ENCODE data around the gene MMS19.
"Not testable (repeated sequence)": the region's sequence is repeated elsewhere in the genome, so short reads cannot be mapped to it uniquely, and the experiment has no call there.

Gene MMS19

DNA sequence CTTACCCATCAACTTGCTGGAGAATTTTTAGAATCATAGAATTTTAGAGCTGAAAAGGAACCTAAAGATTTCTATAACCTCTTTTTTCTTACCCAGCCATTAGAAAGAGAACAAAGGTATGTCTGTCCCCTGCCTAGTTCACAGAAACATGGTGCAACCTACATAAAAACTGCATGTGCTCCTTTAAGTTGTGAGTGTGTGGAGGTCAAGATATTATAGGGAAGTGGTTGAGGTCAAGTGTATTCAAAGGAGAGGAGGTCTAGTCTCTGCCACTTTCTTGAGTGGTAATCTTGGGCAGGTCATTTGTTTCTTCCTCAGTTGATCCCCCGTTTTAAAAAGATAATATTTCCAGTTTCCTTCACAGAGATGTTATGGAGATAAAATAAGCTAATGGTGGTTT is 6.9 kb upstream of the MMS19 start:
- no peak for DNase-seq (ENCODE audit: low read depth, low spot score)
- H3K27ac ChIP-seq, result no peak overlapping the region

DNA sequence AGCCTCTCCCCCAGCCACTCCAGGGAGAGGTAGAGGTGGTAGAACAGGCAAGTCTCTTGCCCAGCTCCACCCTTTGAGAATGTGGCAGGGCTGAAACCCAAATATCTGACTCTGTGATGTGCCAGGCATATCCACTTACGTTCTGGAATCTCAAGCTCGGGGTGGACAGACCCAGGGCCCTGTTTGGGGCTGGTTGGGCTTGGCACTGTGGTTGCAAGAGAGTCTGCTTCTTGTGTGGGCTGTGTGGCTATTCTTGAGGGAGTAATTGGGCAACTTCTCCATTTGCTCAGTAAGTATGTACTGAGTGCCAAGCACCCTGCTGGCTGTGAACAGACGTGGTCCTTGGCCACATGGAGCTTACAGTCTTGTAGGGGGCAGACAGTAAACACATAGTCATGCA is 5.2 kb upstream of the MMS19 start:
- no peak overlapping the region for H3K27ac ChIP-seq
- no peak for DNase-seq (ENCODE audit: low read depth, low spot score)

DNA sequence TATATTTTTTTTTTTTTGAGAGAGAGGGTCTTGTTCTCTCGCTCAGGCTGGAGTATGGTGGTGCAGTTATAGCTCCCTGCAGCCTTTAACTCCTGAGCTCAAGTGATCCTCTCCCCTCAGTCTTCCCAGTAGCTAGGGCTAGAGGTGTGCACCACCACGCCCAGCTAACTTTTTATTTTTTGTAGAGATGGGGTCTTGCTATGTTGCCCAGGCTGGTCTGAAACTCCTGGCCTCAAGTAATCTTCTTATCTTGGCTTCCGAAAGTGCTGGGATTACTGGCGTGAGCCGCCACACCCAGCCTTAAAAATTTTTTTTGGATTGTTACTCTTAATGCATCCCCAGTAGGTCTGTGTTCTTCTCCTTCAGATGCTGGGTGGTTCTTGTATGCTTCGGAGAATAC is 4.7 kb upstream of the MMS19 start:
- no peak for DNase-seq (ENCODE audit: low read depth, low spot score)
- no peak overlapping the region for H3K27ac ChIP-seq

DNA sequence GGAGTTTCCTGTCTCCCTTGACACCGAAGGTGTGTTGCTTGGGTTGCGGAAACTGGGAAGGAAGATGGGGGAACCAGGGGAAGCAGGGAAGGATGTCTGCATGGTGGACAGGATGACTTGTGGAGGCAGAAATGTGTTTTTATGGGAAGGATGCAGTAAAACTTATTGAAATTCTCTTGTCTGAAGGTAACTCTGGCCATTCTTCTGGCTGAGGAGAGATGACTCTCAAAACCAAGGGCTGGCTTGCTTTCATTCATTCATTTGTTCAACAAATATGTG is 2.0 kb upstream of the MMS19 start:
- no peak overlapping the region for H3K27ac ChIP-seq
- DNase-seq (ENCODE audit: low read depth, low spot score), result no peak

DNA sequence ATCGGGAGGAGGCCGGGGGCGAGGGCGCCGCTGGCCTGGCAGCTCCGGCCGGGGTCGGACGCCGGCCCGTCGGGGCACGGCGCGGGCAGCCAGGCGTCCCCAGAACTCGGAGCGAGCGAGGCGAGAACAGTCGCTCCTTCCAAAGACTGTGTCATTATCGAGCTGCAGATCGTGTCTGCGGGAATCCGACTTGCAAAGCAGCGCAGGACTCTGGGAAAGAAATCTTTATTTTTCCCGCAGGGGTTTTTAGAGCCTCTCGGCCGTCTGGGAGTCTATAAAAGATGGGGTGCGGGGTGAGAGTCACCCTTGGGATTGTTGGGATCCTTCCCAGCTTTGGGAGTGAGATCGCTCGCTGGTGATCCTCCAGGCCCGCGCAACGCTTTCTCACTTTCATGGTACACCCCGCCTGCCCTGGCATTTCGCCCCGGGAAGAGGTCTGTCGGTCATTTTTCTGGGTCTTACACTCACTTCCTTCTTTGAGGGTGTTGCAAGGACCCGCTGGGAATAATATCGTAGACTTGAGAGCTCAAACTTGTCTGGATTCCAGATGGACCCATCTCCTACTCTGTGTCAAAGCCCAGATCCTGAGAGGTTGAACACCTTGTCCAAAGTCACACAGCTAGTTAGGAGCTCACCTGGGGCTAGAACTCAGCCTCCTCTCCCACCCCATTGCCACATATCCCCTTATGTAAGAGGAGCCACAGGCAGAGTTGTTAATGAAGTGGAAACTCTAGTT is 1.5 kb upstream of the MMS19 start:
- no peak for DNase-seq (ENCODE audit: low read depth, low spot score)
- peak overlapping the region; percentile 86 for H3K27ac ChIP-seq

DNA sequence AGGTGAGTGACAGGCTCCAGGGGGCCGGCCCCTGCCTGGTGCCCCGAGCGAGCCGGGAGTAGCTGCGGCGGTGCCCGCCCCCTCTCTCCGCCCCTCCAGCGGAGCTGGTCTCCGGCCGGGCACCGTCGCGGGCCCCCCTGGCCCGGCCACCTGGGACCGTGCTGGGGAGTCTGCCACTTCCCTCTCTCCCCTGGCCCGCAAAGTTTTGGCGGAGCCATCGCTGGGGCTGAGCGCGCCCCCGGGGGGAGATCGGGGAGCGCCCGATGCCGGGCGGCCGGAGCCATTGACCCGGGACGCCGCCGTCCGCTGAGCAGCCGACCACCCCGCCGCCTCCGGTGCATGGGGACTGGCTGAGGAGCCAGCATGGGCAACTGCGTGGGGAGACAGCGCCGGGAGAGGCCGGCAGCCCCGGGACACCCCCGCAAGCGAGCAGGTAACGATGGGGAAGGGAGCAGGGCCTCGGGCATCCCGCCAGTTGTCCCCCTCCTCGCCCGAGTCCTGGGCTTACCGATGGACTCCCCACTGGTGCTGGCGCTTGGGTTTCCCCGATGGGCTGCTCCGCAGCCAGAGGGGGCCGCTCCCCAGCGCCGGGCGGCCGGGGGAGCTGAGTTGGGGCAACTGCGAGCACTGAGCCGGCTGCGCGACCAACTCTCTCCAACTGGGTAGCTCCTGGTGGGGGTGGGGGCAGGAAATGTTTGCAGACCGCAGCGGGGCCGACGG is 779 bp upstream of the MMS19 start, which contains the start of gene UBTD1:
Gene UBTD1, plus strand, starts transcription at position 84 of the 720 bp plus-strand sequence. Its CDS starts 280 bp downstream, at position 364.
- H3K27ac ChIP-seq, result peak within 1 kb of the TSS; percentile 86
- DNase-seq (ENCODE audit: low read depth, low spot score), result no peak

DNA sequence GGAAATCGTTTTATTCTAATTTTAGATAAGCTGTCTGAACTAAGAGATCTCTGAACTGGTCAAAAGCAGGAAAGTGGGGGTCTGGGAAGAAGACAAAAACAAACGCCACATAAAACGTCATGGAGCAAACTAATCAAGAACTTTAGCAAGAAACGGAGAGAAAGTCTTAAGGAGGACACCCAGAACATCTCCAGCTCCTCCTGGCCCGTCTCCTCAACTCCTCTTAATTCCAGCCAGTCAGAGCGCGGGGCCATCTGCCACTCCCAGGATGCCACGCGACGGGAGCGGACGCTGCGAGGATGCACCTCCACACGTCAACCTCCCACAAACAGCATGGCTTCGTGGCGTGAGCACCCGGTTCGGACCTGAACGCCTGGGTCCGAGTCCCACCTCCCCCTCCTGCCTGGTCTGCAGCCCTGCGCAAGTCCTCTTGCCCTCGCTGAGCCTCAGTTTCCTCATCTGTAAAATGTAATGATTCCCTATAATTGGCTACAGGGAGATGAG is 598 bp downstream of the MMS19 start:
- peak; percentile 26 for DNase-seq (ENCODE audit: low read depth, low spot score)

DNA sequence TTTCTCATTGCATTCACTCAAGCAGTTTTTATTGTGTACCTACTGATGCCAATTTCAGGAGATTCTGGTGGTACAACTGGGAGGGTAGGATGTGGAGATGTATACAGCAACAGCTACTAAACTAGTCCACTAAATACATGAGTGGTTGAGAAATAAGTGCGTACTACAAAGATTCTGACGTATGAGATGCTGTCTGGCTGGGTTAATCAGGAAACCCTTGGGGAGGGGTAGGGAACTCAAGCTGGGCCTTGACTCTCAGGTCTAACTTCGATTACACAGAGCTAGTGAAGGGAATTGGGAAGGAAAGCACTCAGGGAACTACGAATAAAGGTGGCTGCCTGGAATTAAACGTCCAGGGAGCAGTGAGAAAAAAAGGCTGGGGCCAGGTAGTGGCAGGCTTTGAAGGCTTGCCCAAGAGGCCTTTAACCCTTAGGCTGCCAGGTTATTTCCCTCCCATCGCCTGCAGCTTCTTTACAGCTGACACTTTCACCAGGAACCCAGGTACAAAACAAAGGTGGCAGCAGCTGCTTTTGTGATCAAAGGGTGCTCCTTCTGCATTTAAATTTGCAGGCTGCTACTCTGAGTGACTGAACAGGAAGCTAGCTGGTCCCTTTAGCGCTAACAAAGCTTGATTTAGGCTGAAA is 3.2 kb downstream of the MMS19 start:
- DNase-seq (ENCODE audit: low read depth, low spot score), result no peak
- peak overlapping the region; percentile 3 for H3K27ac ChIP-seq

More for the DNA sequence above, 598 bp downstream of the MMS19 start:
- peak overlapping the region; percentile 86 for H3K27ac ChIP-seq

DNA sequence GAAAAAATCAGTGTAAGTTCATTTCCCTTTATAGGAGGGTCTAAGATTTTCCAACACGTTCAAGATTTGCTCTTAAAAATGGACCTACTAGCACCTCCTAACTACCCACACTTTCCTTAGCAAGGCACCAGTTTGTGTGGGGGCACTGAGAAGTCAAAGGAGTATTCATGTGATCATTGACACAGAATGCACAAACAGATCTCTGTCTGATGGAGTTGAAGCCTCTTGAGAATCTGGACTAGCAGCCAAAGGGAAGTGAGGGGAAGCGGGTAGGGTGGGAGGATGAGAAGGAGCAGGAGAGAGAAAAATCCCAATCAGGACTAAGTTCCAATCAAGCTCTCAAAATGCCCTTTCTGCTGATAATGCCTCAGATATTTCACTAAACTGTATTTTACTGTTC is 4.1 kb downstream of the MMS19 start:
- H3K27ac ChIP-seq, result no peak overlapping the region
- DNase-seq (ENCODE audit: low read depth, low spot score), result no peak

DNA sequence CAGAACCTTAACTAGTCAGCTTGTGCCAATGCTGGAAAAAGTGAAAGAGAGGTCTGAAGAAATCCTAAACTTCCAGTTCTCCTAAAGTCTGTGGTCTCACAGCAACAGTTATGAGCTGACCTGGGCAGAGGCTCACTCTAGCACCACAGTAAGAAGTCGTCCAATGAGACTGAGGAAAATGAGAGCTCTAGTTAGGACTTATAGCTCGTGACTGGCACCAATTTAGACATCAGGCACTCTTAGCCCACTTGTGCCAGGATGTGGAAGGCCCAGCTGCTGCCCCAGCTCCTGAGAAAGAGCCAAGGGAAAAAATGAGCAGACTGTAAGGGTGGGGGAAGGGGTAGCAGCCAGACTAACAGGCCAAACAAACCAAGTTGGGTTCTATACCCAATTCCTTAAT is 7.6 kb downstream of the MMS19 start:
- H3K27ac ChIP-seq, result no peak overlapping the region

DNA sequence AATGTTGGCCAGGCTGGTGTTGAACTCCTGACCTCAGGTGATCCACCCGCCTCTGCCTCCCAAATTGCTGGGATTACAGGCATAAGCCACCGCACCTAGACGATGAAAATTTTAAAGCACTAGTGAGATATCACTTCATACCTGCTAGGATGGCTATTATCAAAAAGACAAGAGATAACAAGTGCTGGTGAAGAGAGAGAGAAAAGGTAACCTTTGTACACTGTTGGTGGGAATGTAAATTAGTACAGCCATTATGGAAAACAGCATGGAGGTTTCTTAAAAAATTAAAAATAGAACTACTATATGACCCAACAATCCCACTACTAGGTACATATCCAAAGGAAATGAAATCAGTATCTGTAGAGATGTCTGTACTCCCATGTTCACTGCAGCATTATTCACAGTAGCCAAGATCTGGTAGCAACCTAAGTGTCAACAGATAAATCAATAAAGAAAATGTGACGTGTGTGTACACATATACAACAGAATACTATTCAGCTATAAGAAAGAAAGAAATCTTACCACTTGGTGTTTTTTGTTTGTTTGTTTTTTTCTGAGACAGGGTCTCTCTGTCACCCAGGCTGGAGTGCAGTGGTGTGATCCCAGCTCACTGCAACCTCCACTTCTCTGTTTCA is 12.5 kb downstream of the MMS19 start:
- DNase-seq (ENCODE audit: low read depth, low spot score), result no peak
- no peak overlapping the region for H3K27ac ChIP-seq

More for the DNA sequence above, 7.6 kb downstream of the MMS19 start:
- no peak for DNase-seq (ENCODE audit: low read depth, low spot score)

DNA sequence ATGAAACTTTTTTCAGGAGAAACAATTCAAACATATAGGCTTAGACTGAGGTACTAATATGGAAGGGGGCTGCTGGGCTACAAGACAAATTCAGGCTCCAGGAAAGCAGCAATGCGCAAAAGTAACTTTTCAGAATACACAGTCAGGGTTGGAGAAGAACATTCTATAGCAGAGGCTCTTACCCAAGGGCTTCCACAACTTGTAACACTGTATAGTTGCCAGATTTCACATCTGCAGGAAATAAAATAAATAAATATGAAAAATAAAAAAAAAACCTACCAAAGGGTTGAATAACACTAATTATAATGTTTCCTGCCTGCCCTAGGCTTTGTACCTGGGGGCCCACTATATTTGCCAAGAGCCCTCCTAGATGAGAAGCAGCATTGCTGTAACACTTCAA is 14.3 kb downstream of the MMS19 start:
- no peak overlapping the region for H3K27ac ChIP-seq
- DNase-seq (ENCODE audit: low read depth, low spot score), result no peak

DNA sequence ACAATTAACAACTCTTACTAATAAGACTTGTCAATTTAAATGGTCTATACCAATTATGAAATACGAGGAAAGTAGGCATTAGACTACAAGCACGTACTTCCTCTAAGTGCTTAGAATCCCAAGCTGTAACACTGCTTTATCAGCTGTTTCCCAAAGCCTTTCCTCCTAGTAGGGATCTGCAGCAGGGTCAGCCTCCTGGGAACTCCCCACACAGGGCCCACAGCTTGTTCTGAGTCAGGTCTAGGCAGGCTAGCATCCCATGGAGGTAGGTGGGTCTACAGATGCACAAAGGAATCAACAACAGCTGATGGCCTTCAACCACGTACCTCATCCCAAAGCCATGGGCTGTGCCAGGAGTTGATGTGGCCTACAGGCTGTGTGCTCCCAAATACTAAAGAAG is 14.7 kb downstream of the MMS19 start:
- no peak for DNase-seq (ENCODE audit: low read depth, low spot score)
- H3K27ac ChIP-seq, result no peak overlapping the region

DNA sequence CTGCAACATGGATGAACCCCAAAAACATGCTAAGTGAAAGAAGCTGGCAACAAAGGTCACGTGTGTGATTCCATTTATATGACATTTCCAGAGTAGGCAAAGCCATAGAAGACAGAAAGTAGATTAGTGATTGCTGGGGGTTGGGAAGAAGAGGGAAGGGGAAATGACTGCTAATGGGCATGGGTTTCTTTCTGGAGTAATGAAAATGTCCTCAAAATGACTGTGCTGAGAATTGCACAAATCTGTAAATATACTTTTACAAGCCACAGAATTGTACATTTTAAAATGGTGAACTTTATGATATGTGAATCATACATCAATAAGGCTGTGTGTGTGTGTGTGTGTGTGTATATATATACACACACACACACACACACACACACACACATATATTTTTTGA is 15.8 kb downstream of the MMS19 start:
- no peak for DNase-seq (ENCODE audit: low read depth, low spot score)
- no peak overlapping the region for H3K27ac ChIP-seq

DNA sequence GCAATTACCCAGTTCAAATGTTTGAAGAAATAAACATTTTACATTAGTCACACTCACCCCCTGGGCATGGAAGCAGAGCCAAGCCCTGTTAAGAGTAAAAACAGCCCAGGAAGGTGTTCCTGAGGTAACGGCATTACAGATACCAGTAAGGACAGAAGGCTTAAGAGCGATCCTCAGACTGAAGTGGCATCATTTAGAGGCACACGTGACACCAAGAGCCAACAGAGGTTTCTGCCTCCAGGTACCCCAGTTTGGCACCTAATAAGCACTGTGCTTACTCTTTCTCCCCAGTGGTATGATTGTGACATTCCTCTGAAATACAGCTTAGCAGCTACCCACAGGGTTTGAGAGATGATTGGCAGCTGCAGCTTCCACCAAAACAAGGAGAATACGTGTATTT is 17.2 kb downstream of the MMS19 start:
- DNase-seq (ENCODE audit: low read depth, low spot score), result no peak
- H3K27ac ChIP-seq, result peak overlapping the region; percentile 60

DNA sequence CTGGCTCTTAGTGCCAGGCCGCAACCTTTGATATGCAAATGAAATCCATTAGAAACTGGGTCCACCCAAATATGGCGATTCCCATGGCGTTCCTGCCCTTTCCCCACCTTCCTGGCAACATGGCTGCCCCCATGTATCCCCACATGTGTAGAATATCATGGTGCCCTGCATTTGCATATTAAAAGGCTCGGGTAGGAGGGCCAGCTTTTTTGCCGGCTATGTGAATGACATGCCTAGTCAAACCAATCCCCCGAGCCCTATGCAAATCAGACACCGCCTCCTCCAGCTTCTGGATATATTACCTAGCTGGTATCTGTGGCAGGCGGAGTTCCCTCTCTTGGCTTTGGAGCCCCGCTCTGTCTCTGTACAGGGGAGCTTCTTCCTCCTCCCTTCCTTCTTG is 18.3 kb downstream of the MMS19 start:
- DNase-seq (ENCODE audit: low read depth, low spot score), result no peak
- H3K27ac ChIP-seq, result peak overlapping the region; percentile 60

DNA sequence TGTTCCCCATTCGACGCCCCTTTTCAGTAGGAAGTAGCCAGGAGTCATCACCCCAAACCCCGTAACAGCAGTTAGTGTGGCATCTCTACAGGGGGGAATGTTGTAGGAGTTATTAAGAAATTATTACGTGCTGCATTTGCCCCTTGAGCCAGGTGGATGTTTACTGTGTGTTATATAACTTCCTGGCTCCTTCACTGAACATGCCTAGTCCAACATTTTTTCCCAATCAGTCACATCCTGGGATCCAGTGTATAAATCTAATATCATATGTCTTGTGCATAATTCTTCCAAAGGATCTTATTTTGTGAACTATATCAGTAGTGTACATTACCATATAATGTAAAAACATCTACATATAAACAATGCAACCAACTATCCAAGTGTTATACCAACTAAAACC is 18.8 kb downstream of the MMS19 start:
- not testable (repeated sequence) for DNase-seq (ENCODE audit: low read depth, low spot score)
- peak overlapping the region; percentile 60 for H3K27ac ChIP-seq

DNA sequence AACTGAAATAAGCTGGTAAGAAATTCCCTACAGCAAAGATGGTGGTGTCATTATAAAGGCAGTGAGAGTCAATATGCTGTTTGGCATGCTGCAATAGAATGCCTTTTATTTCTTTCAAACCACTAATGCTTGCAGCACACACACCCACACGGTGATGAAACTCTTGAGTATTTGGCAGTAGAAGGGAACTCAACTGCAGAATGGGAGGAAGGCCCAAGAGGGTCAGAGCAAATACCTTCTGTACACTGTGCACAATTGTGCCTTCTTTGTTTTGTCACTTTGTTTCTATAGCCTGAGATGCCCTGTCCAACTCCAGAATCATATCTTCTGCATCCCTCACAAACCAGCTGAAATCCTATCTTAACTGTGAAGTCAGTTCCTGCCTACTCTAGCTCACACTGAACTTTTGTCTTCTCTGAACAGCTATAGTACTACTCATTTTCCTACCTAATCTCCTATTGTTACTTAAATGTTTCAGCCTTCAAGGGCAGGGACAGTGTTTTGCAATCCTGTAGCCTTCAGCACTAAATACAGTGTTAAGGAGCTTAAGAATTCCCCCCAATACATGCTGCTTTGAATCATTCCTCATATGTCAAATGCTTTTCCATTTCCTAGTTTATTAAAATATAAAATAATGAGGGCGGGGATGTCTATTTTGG is 22.2 kb downstream of the MMS19 start:
- H3K27ac ChIP-seq, result peak overlapping the region; percentile 71
- DNase-seq (ENCODE audit: low read depth, low spot score), result no peak

DNA sequence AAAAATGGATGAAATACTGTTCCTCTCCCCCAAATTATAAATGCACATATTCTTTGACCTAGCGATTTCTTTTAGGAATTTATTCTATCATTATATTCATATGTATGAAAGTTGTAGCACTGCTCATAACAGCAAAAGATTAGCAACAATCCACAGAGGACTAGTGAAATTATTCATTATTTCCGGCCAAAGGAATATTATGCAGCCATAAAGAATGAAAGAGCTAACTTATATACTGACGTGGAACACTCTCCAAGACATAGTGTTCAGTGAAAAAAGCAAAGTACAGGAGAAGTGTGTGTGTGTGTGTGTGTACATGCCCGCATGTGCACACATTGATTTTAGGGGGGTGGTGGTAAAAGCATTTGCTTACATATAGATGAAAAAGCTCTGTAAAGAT is 23.3 kb downstream of the MMS19 start:
- H3K27ac ChIP-seq, result peak overlapping the region; percentile 71
- no peak for DNase-seq (ENCODE audit: low read depth, low spot score)

DNA sequence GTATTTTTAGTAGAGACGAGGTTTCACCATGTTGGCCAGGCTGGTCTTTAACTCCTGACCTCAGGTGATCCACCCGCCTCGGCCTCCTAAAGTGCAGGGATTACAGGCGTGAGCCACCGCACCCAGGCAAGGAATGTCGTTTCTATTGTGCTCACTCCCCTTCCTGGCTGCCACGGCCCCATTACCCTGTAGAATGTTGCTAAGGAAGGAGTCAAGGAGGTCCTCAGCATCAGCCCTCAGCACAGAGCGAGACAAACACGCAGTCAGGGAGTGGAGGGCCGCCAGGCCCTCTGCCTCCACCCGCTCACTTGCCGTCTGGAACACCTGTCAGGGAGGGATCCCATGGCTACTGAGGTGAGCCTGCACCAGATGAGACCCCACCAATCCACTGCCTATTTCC is 29.4 kb downstream of the MMS19 start:
- H3K27ac ChIP-seq, result peak overlapping the region; percentile 64
- DNase-seq (ENCODE audit: low read depth, low spot score), result not testable (repeated sequence)

Measured in epithelial cell of prostate (primary cell).